IPS-18a (cell line): ENCODE results near the gene SYNPO2.

Experiments
- H3K27ac ChIP-seq: one replicate; pipeline ENCODE4 v1.5.1; 2013; ENCODE audit warnings: low read length
- H3K27me3 ChIP-seq: one replicate; pipeline ENCODE4 v1.6.1; 2013; ENCODE audit warnings: mild to moderate bottlenecking, low read length; ENCODE audit not compliant: control insufficient read depth, insufficient read depth
- H3K36me3 ChIP-seq: one replicate; pipeline ENCODE4 v1.6.1; 2013; ENCODE audit warnings: low read depth, low read length; ENCODE audit not compliant: control insufficient read depth
- H3K4me1 ChIP-seq: one replicate; pipeline ENCODE4 v1.6.1; 2013; ENCODE audit warnings: low read depth, low read length; ENCODE audit not compliant: control insufficient read depth
- H3K4me3 ChIP-seq: one replicate; pipeline ENCODE4 v1.5.1; 2013; ENCODE audit warnings: low read length
- H3K9ac ChIP-seq: one replicate; pipeline ENCODE4 v1.6.1; 2013; ENCODE audit warnings: mild to moderate bottlenecking, low read length, moderate library complexity
- H3K9me3 ChIP-seq: one replicate; pipeline ENCODE4 v1.6.1; 2013; ENCODE audit warnings: low read depth, low read length; ENCODE audit not compliant: control insufficient read depth

SYNPO2 gene

GRCh38 chr4:118981171-118981838 is 92.7 kb downstream of the SYNPO2 start:
- H3K9ac ChIP-seq, result no peak overlapping the region
- H3K4me1 ChIP-seq, result no peaks in the 10 kb centered on the region
- no peaks in the 10 kb centered on the region for H3K9me3 ChIP-seq
- H3K36me3 ChIP-seq, result no peaks in the 10 kb centered on the region
- no peak overlapping the region for H3K4me3 ChIP-seq
- no peaks in the 10 kb centered on the region for H3K27me3 ChIP-seq
- no peak overlapping the region for H3K27ac ChIP-seq

GRCh38 chr4:118981839-118982381 is 93.3 kb downstream of the SYNPO2 start:
- no peaks in the 10 kb centered on the region for H3K27me3 ChIP-seq
- no peaks in the 10 kb centered on the region for H3K4me1 ChIP-seq
- no peak overlapping the region for H3K27ac ChIP-seq
- H3K36me3 ChIP-seq, result no peaks in the 10 kb centered on the region
- no peak overlapping the region for H3K9ac ChIP-seq
- no peak overlapping the region for H3K4me3 ChIP-seq
- H3K9me3 ChIP-seq, result no peaks in the 10 kb centered on the region

- Histone ChIP-seq H3K36me3 (no peaks in the 10 kb centered on the region), H3K27me3 (no peaks in the 10 kb centered on the region), H3K9ac (no peak overlapping the region), H3K9me3 (no peaks in the 10 kb centered on the region), H3K4me3 (no peak overlapping the region), H3K27ac (no peak overlapping the region), H3K4me1 (no peaks in the 10 kb centered on the region)
Measured at GRCh38 chr4:118983293-118983692, 94.6 kb downstream of the SYNPO2 start.

- Histone ChIP-seq H3K4me1 (no peaks in the 10 kb centered on the region), H3K4me3 (no peak overlapping the region), H3K9me3 (no peaks in the 10 kb centered on the region), H3K27ac (no peak overlapping the region), H3K27me3 (no peaks in the 10 kb centered on the region), H3K9ac (no peak overlapping the region), H3K36me3 (no peaks in the 10 kb centered on the region)
Measured at GRCh38 chr4:118983831-118984230, 95.2 kb downstream of the SYNPO2 start.

GRCh38 chr4:118985170-118986000 is 96.7 kb downstream of the SYNPO2 start:
- Histone ChIP-seq H3K27me3 (no peaks in the 10 kb centered on the region), H3K9ac (no peak overlapping the region), H3K36me3 (no peaks in the 10 kb centered on the region), H3K4me3 (no peak overlapping the region), H3K4me1 (no peaks in the 10 kb centered on the region), H3K27ac (no peak overlapping the region), H3K9me3 (no peaks in the 10 kb centered on the region)

GRCh38 chr4:118987959-118988634 is 99.4 kb downstream of the SYNPO2 start:
- Histone ChIP-seq H3K4me3 (no peak overlapping the region), H3K27ac (no peak overlapping the region), H3K27me3 (no peaks in the 10 kb centered on the region), H3K9me3 (no peaks in the 10 kb centered on the region), H3K9ac (no peak overlapping the region), H3K36me3 (no peaks in the 10 kb centered on the region), H3K4me1 (no peaks in the 10 kb centered on the region)

GRCh38 chr4:118988635-118988972 is 100.0 kb downstream of the SYNPO2 start:
- Histone ChIP-seq H3K4me3 (no peak overlapping the region), H3K4me1 (no peaks in the 10 kb centered on the region), H3K36me3 (no peaks in the 10 kb centered on the region), H3K27ac (no peak overlapping the region), H3K9ac (no peak overlapping the region), H3K9me3 (no peaks in the 10 kb centered on the region), H3K27me3 (no peaks in the 10 kb centered on the region)

GRCh38 chr4:118989098-118990080 is 100.7 kb downstream of the SYNPO2 start:
- Histone ChIP-seq H3K4me3 (no peak overlapping the region), H3K27me3 (no peaks in the 10 kb centered on the region), H3K4me1 (no peaks in the 10 kb centered on the region), H3K9ac (no peak overlapping the region), H3K36me3 (no peaks in the 10 kb centered on the region), H3K27ac (no peak overlapping the region), H3K9me3 (no peaks in the 10 kb centered on the region)

- Histone ChIP-seq H3K27ac (no peak overlapping the region), H3K36me3 (no peaks in the 10 kb centered on the region), H3K4me3 (no peak overlapping the region)
Measured at GRCh38 chr4:118991686-118992085, 103.0 kb downstream of the SYNPO2 start.

GRCh38 chr4:118992149-118992548 is 103.5 kb downstream of the SYNPO2 start:
- no peak overlapping the region for H3K4me3 ChIP-seq
- H3K4me1 ChIP-seq, result no peaks in the 10 kb centered on the region
- H3K27ac ChIP-seq, result no peak overlapping the region

More at GRCh38 chr4:118991686-118992085, 103.0 kb downstream of the SYNPO2 start:
- Histone ChIP-seq H3K27me3 (no peaks in the 10 kb centered on the region), H3K4me1 (no peaks in the 10 kb centered on the region), H3K9me3 (no peaks in the 10 kb centered on the region), H3K9ac (no peak overlapping the region)

GRCh38 chr4:118993333-118993732 is 104.7 kb downstream of the SYNPO2 start:
- no peak overlapping the region for H3K4me3 ChIP-seq
- H3K27ac ChIP-seq, result no peak overlapping the region

More at GRCh38 chr4:118992149-118992548, 103.5 kb downstream of the SYNPO2 start:
- Histone ChIP-seq H3K27me3 (no peaks in the 10 kb centered on the region), H3K36me3 (no peaks in the 10 kb centered on the region), H3K9ac (no peak overlapping the region), H3K9me3 (no peaks in the 10 kb centered on the region)

More at GRCh38 chr4:118993333-118993732, 104.7 kb downstream of the SYNPO2 start:
- Histone ChIP-seq H3K4me1 (no peaks in the 10 kb centered on the region), H3K9ac (no peak overlapping the region), H3K9me3 (no peaks in the 10 kb centered on the region), H3K36me3 (no peaks in the 10 kb centered on the region), H3K27me3 (no peaks in the 10 kb centered on the region)
